OCI-LY3 (cell line): ENCODE measurements around the gene FEM1B.

ENCODE experiments used
- H2AFZ ChIP-seq: fragments of 200-600, 300-600 bp; shearing (Covaris generic); 2 replicates; pipeline ENCODE4 v1.6.0; 2014; ENCODE audit warnings: antibody characterized with exemption, low read depth, low read length
- H3K27ac ChIP-seq: fragments of 200-600, 300-600 bp; sonication (generic); 2 replicates; pipeline ENCODE4 v1.5.1; 2014; ENCODE audit warnings: mild to moderate bottlenecking, low read length, moderate library complexity, mixed read lengths
- H3K27me3 ChIP-seq: fragments of 200-600, 300-600 bp; sonication (generic); 2 replicates; pipeline ENCODE4 v1.6.1; 2014; ENCODE audit warnings: low read depth, low read length, mixed read lengths
- H3K36me3 ChIP-seq: fragments of 200-600, 300-600 bp; sonication (generic); replicated peaks from 2 replicates; pipeline ENCODE3; 2014; ENCODE audit warnings: low read depth, low read length, mixed read lengths
- H3K4me1 ChIP-seq: fragments of 300-600, 200-600 bp; sonication (generic); 2 replicates; pipeline ENCODE4 v1.6.1; 2014; ENCODE audit warnings: low read length, mixed read lengths
- H3K4me2 ChIP-seq: fragments of 200-600, 300-600 bp; sonication (generic); 2 replicates; pipeline ENCODE4 v1.6.1; 2014; ENCODE audit warnings: low read length, mixed read lengths
- H3K4me3 ChIP-seq: fragments of 300-600, 200-600 bp; sonication (generic); 2 replicates; pipeline ENCODE4 v1.5.1; 2014; ENCODE audit warnings: antibody characterized with exemption, mild to moderate bottlenecking, low read length, moderate library complexity
- H3K79me2 ChIP-seq: fragments of 300-600, 200-600 bp; shearing (Covaris generic); 2 replicates; pipeline ENCODE4 v1.6.1; 2014; ENCODE audit warnings: mild to moderate bottlenecking, low read length, mixed read lengths
- H3K9ac ChIP-seq: fragments of 300-600, 200-600 bp; shearing (Covaris generic); 2 replicates; pipeline ENCODE4 v1.6.0; 2014; ENCODE audit warnings: mild to moderate bottlenecking, low read length, moderate library complexity
- H3K9me3 ChIP-seq: fragments of 200-600, 300-600 bp; shearing (Covaris generic); 2 replicates; pipeline ENCODE4 v1.6.1; 2014; ENCODE audit warnings: low read length, mixed read lengths; ENCODE audit not compliant: insufficient read depth
- H4K20me1 ChIP-seq: fragments of 200-600, 300-600 bp; sonication (generic); 2 replicates; pipeline ENCODE4 v1.6.1; 2016; ENCODE audit warnings: low read length, mixed read lengths; ENCODE audit not compliant: insufficient read depth
- CTCF ChIP-seq: fragments of 200-600, 300-600 bp; sonication (generic); IDR thresholded peaks from 2 replicates; pipeline ENCODE4 v1.5.1; 2014; ENCODE audit warnings: antibody characterized with exemption, low read length, low read depth
- EZH2phosphoT487 ChIP-seq: fragments of 200-600 bp; shearing (Covaris generic); IDR thresholded peaks from 2 replicates; pipeline ENCODE4 v1.6.1; 2018; ENCODE audit warnings: antibody characterized with exemption, mixed run types, low read depth

FEM1B gene

DNA sequence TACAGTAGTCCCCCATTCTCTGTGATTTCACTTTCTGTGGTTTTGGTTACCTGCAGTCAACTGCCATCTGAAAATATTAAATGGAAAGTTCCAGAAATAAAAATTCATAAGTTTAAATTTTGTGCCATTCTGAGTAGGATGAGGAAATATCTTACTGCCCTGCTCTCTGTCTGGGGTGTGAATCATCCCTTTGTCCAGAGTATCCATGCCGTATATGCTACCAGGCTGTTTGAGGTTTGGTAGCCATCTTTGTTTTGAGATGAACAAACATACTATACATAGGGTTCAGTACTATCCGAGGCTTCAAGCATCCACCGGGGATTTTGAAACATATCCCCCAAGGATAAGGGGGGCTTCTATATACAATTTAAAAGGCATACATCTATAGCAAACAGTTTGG, 16.3 kb upstream of the FEM1B start:
- no peaks in the 10 kb centered on the region for H4K20me1 ChIP-seq
- H2AFZ ChIP-seq: no peak overlapping the region
- no peaks in the 10 kb centered on the region for H3K79me2 ChIP-seq
- H3K4me1 ChIP-seq: peaks cover 8% of the 10 kb centered on the region
- H3K4me3 ChIP-seq: no peak overlapping the region
- no peaks in the 10 kb centered on the region for H3K36me3 ChIP-seq
- no peak for TF ChIP-seq CTCF
- no peak for TF ChIP-seq EZH2phosphoT487
- H3K27ac ChIP-seq: no peak overlapping the region
- no peak overlapping the region for H3K4me2 ChIP-seq
- H3K9ac ChIP-seq: no peak overlapping the region
- H3K9me3 ChIP-seq: no peaks in the 10 kb centered on the region
- H3K27me3 ChIP-seq: peaks cover 7% of the 10 kb centered on the region

- no peak for TF ChIP-seq CTCF
- no peak for TF ChIP-seq EZH2phosphoT487
- H2AFZ ChIP-seq: no peak overlapping the region
- H3K9me3 ChIP-seq: no peaks in the 10 kb centered on the region
- H3K4me3 ChIP-seq: no peak overlapping the region
- peaks cover 8% of the 10 kb centered on the region for H3K4me1 ChIP-seq
- no peaks in the 10 kb centered on the region for H3K79me2 ChIP-seq
- no peak overlapping the region for H3K27ac ChIP-seq
- no peak overlapping the region for H3K4me2 ChIP-seq
- peaks cover 7% of the 10 kb centered on the region for H3K27me3 ChIP-seq
- no peaks in the 10 kb centered on the region for H3K36me3 ChIP-seq
- H4K20me1 ChIP-seq: no peaks in the 10 kb centered on the region
- H3K9ac ChIP-seq: no peak overlapping the region
Observed at GRCh38 chr15:68261980-68262379, 15.6 kb upstream of the FEM1B start.

DNA sequence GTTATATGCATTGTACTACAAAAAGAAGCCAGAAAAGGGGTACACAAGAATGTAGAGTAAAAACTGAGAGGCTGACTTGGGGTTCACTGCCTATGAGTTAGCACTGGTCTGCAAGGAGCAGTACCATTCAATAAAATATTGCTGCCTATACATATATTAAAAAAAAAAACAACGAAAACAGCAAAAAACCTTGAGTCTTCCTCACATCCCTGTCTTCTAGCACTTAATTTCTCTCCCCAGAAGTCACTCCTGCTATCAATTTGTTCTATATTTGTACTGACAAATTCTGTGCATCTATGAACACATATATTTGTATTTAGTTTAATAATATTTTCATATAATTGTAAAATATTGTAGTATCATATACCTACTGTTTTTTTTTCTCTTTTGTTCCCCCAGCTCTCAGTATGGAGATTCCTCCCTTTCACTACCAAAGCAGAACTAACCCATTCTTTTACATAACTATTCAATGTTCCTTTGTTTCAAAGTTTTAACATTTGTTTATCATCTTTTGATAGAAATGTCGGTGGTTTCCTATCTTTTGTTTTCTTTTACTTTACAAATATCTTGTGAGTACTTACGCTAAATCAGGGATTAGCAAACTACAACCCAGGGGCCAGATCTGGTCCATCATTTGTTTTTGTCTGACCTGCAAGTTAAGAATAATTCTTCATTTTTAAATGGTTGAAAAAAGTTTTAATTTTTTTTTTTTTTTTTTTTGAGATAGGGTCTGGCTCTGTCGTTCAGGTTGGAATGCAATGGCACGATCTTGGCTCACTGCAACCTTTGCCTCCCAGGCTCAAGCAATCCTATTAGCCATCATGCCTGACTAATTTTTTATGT, 14.8 kb upstream of the FEM1B start:
- H3K9me3 ChIP-seq: no peaks in the 10 kb centered on the region
- H3K79me2 ChIP-seq: no peaks in the 10 kb centered on the region
- TF ChIP-seq EZH2phosphoT487 (no peak), CTCF (no peak)
- no peak overlapping the region for H3K27ac ChIP-seq
- peaks cover 8% of the 10 kb centered on the region for H3K4me1 ChIP-seq
- no peaks in the 10 kb centered on the region for H3K36me3 ChIP-seq
- H3K4me2 ChIP-seq: no peak overlapping the region
- H3K4me3 ChIP-seq: no peak overlapping the region
- no peak overlapping the region for H2AFZ ChIP-seq
- H3K9ac ChIP-seq: no peak overlapping the region
- no peaks in the 10 kb centered on the region for H4K20me1 ChIP-seq
- H3K27me3 ChIP-seq: peaks cover 7% of the 10 kb centered on the region

GRCh38 chr15:68264282-68264681, 13.3 kb upstream of the FEM1B start:
- Histone ChIP-seq H2AFZ (no peak overlapping the region), H3K4me2 (no peak overlapping the region), H3K4me3 (no peak overlapping the region), H3K4me1 (peaks cover 5% of the 10 kb centered on the region), H3K79me2 (no peaks in the 10 kb centered on the region), H3K27ac (no peak overlapping the region), H3K27me3 (peaks cover 7% of the 10 kb centered on the region), H4K20me1 (no peaks in the 10 kb centered on the region), H3K9me3 (no peaks in the 10 kb centered on the region), H3K36me3 (no peaks in the 10 kb centered on the region), H3K9ac (no peak overlapping the region)
- TF ChIP-seq EZH2phosphoT487: no peak
- TF ChIP-seq CTCF: no peak
